ENCODE results near the gene HDAC4. TPM values are rescaled to one million over a fixed set of nuclear protein-coding genes. Genes with fewer than 3 reads are reported as not detected.

The HDAC4 gene
- total and polyA plus RNA-seq, 2 experiments from 2014 or later: 9.3 to 10.8 TPM

GRCh38 chr2:239195318-239195871 lies 205.4 kb downstream of the HDAC4 start:
- Histone ChIP-seq H2AFZ (no peak overlapping the region), H3K36me3 (replicated peaks; ENCODE audit: insufficient read depth, low read depth) (no peaks in the 10 kb centered on the region), H3K27ac (no peak overlapping the region), H3K9me3 (ENCODE audit: low read depth) (no peaks in the 10 kb centered on the region), H3K4me2 (no peak overlapping the region), H3K27me3 (no peaks in the 10 kb centered on the region), H3K4me1 (ENCODE audit: insufficient read depth) (no peaks in the 10 kb centered on the region), H3K9me2 (replicated peaks; ENCODE audit: insufficient read depth) (no peaks in the 10 kb centered on the region), H3K4me3 (no peak overlapping the region), H4K20me1 (ENCODE audit: insufficient read depth, poor library complexity, severe bottlenecking) (no peaks in the 10 kb centered on the region), H3K79me2 (no peaks in the 10 kb centered on the region)
- 83% methylated on average over 15 of the region's 15 CpGs for WGBS (ENCODE audit: low lambda C conversion rate, missing lambda C conversion rate)
- no peak for TF ChIP-seq EZH2 (IDR thresholded peaks at IDR 0.05; ENCODE audit: borderline replicate concordance)
- TF ChIP-seq EZH2phosphoT487 (IDR thresholded peaks at IDR 0.05; ENCODE audit: low read depth, severe bottlenecking, unreplicated experiment): no peak
- no peak for TF ChIP-seq CTCF (IDR thresholded peaks at IDR 0.05; ENCODE audit: poor library complexity)
- no peak for DNase-seq (ENCODE audit: low spot score)

GRCh38 chr2:239194731-239195317 lies 206.0 kb downstream of the HDAC4 start:
- Histone ChIP-seq H3K4me2 (no peak overlapping the region), H3K9me3 (ENCODE audit: low read depth) (no peaks in the 10 kb centered on the region), H3K4me3 (no peak overlapping the region), H3K4me1 (ENCODE audit: insufficient read depth) (no peaks in the 10 kb centered on the region), H3K27ac (no peak overlapping the region), H3K36me3 (replicated peaks; ENCODE audit: insufficient read depth, low read depth) (no peaks in the 10 kb centered on the region), H4K20me1 (ENCODE audit: insufficient read depth, poor library complexity, severe bottlenecking) (no peaks in the 10 kb centered on the region), H3K9me2 (replicated peaks; ENCODE audit: insufficient read depth) (no peaks in the 10 kb centered on the region), H3K79me2 (no peaks in the 10 kb centered on the region), H3K27me3 (no peaks in the 10 kb centered on the region), H2AFZ (no peak overlapping the region)
- TF ChIP-seq EZH2phosphoT487 (IDR thresholded peaks at IDR 0.05; ENCODE audit: low read depth, severe bottlenecking, unreplicated experiment): no peak
- DNase-seq (ENCODE audit: low spot score): no peak
- 95% methylated on average over 23 of the region's 23 CpGs for WGBS (ENCODE audit: low lambda C conversion rate, missing lambda C conversion rate)

- no peaks in the 10 kb centered on the region for H3K9me3 ChIP-seq (ENCODE audit: low read depth)
- H3K27me3 ChIP-seq: no peaks in the 10 kb centered on the region
- H3K4me2 ChIP-seq: no peak overlapping the region
- DNase-seq (ENCODE audit: low spot score): no peak
- no peak overlapping the region for H2AFZ ChIP-seq
- H3K27ac ChIP-seq: no peak overlapping the region
- 88% methylated on average over 17 of the region's 17 CpGs for whole genome bisulfite sequencing (ENCODE audit: low lambda C conversion rate, missing lambda C conversion rate)
- H3K4me3 ChIP-seq: no peak overlapping the region
- no peaks in the 10 kb centered on the region for H3K4me1 ChIP-seq (ENCODE audit: insufficient read depth)
- no peaks in the 10 kb centered on the region for H3K9me2 ChIP-seq (replicated peaks; ENCODE audit: insufficient read depth)
- H3K36me3 ChIP-seq (replicated peaks; ENCODE audit: insufficient read depth, low read depth): peaks cover under 1% of the 10 kb centered on the region
- H3K79me2 ChIP-seq: no peaks in the 10 kb centered on the region
- TF ChIP-seq EZH2phosphoT487 (IDR thresholded peaks at IDR 0.05; ENCODE audit: low read depth, severe bottlenecking, unreplicated experiment) (no peak), EZH2 (IDR thresholded peaks at IDR 0.05; ENCODE audit: borderline replicate concordance) (no peak), CTCF (IDR thresholded peaks at IDR 0.05; ENCODE audit: poor library complexity) (peak; percentile 14)
- no peaks in the 10 kb centered on the region for H4K20me1 ChIP-seq (ENCODE audit: insufficient read depth, poor library complexity, severe bottlenecking)
Measured at GRCh38 chr2:239193925-239194677, 206.7 kb downstream of the HDAC4 start.

- Histone ChIP-seq H3K4me1 (ENCODE audit: insufficient read depth) (no peaks in the 10 kb centered on the region), H3K36me3 (replicated peaks; ENCODE audit: insufficient read depth, low read depth) (peaks cover 4% of the 10 kb centered on the region), H3K9me3 (ENCODE audit: low read depth) (no peaks in the 10 kb centered on the region), H3K79me2 (no peaks in the 10 kb centered on the region), H3K9me2 (replicated peaks; ENCODE audit: insufficient read depth) (no peaks in the 10 kb centered on the region), H3K4me2 (no peak overlapping the region), H3K27me3 (no peaks in the 10 kb centered on the region), H3K4me3 (no peak overlapping the region), H2AFZ (no peak overlapping the region), H3K27ac (no peak overlapping the region), H4K20me1 (ENCODE audit: insufficient read depth, poor library complexity, severe bottlenecking) (no peaks in the 10 kb centered on the region)
- no peak for DNase-seq (ENCODE audit: low spot score)
- TF ChIP-seq EZH2 (IDR thresholded peaks at IDR 0.05; ENCODE audit: borderline replicate concordance) (no peak), EZH2phosphoT487 (IDR thresholded peaks at IDR 0.05; ENCODE audit: low read depth, severe bottlenecking, unreplicated experiment) (no peak), CTCF (IDR thresholded peaks at IDR 0.05; ENCODE audit: poor library complexity) (no peak)
- WGBS (ENCODE audit: low lambda C conversion rate, missing lambda C conversion rate): 79% methylated on average over 12 of the region's 12 CpGs
Measured at GRCh38 chr2:239193401-239193811, 207.4 kb downstream of the HDAC4 start.
